Body of pancreas (tissue), 4 donors: ENCODE results near the gene SMIM41.

Source experiments
- POLR2A ChIP-seq, 3 donors: fragments of 450-650 bp; IDR thresholded peaks; one replicate each; pipeline ENCODE4 v1.6.1; 2016; ENCODE audit warnings: antibody characterized with exemption in 3 of 3, mild to moderate bottlenecking in 2 of 3
- TF ChIP-seq, protein P1 (sequence below), 7 experiments: fragments of 450-650 bp in 4 of 7; fragments of 200-600 bp in 3 of 7; sonication (generic) in 3 of 7; IDR thresholded peaks; one replicate each; pipeline ENCODE4 v1.5.1; 2016 to 2019; ENCODE audit warnings: antibody characterized with exemption in 7 of 7

GRCh38 chr12:52074971-52075724, 4.4 kb upstream of the SMIM41 start:
- TF ChIP-seq, protein P1, sequence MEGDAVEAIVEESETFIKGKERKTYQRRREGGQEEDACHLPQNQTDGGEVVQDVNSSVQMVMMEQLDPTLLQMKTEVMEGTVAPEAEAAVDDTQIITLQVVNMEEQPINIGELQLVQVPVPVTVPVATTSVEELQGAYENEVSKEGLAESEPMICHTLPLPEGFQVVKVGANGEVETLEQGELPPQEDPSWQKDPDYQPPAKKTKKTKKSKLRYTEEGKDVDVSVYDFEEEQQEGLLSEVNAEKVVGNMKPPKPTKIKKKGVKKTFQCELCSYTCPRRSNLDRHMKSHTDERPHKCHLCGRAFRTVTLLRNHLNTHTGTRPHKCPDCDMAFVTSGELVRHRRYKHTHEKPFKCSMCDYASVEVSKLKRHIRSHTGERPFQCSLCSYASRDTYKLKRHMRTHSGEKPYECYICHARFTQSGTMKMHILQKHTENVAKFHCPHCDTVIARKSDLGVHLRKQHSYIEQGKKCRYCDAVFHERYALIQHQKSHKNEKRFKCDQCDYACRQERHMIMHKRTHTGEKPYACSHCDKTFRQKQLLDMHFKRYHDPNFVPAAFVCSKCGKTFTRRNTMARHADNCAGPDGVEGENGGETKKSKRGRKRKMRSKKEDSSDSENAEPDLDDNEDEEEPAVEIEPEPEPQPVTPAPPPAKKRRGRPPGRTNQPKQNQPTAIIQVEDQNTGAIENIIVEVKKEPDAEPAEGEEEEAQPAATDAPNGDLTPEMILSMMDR (IDR thresholded peaks at IDR 0.05): no peak
- TF ChIP-seq POLR2A (IDR thresholded peaks at IDR 0.05): no peak
